H1 (cell line): Measurements from ENCODE around the gene PRR23E. TPM values are rescaled to one million over a fixed set of nuclear protein-coding genes. Genes with fewer than 3 reads are reported as not detected.

Experiments
- CTCF ChIA-PET: fragments of 300-600 bp; sonication (Branson Sonifier 250); formaldehyde crosslinking; loops from one replicate; lab custom pipeline; 2021; ENCODE audit not compliant: partially characterized antibody; lab: Charles Lee
- POLR2A ChIA-PET: fragments of 300-600 bp; sonication (Branson Sonifier 250); formaldehyde crosslinking; loops from one replicate; lab custom pipeline; 2021; ENCODE audit warnings: inconsistent platforms; ENCODE audit not compliant: partially characterized antibody; lab: Charles Lee
- DNase-seq, 2 experiments: peaks; one replicate each; pipeline versions ENCODE4 v3.0.0 to v3.0.0-alpha.2; 2010 to 2022; ENCODE audit warnings: low spot score in 2 of 2, low read depth in 1 of 2, mixed read lengths in 1 of 2
- FAIRE-seq: peaks from 2 replicates; lab custom pipeline; 2011; peaks lifted over from hg19 to GRCh38; lab: Jason Lieb, UNC
- H2AFZ ChIP-seq: 2 replicates; pipeline ENCODE4 v1.8.1; 2012; ENCODE audit warnings: low read length, inconsistent platforms
- H2AK5ac ChIP-seq: 2 replicates; pipeline ENCODE4 v1.6.1; 2013; ENCODE audit warnings: low read depth, low read length
- H2BK120ac ChIP-seq: replicated peaks from 2 replicates; pipeline ENCODE3; 2013; ENCODE audit warnings: low read depth, low read length, inconsistent platforms
- H2BK12ac ChIP-seq: 2 replicates; pipeline ENCODE4 v1.6.1; 2013; ENCODE audit warnings: low read depth, low read length
- H2BK15ac ChIP-seq: 2 replicates; pipeline ENCODE4 v1.6.1; 2013; ENCODE audit warnings: low read length
- H2BK20ac ChIP-seq: 2 replicates; pipeline ENCODE4 v1.6.1; 2013; ENCODE audit warnings: low read length
- H2BK5ac ChIP-seq: 2 replicates; pipeline ENCODE4 v1.6.1; 2013; ENCODE audit warnings: low read depth, low read length
- H3K14ac ChIP-seq: 2 replicates; pipeline ENCODE4 v1.6.1; 2013; ENCODE audit warnings: inconsistent platforms; ENCODE audit not compliant: insufficient read length
- H3K18ac ChIP-seq: 2 replicates; pipeline ENCODE4 v1.6.1; 2013; ENCODE audit warnings: low read length; ENCODE audit errors: extremely low read depth
- H3K23ac ChIP-seq: 2 replicates; pipeline ENCODE4 v1.6.1; 2013; ENCODE audit warnings: inconsistent platforms; ENCODE audit not compliant: insufficient read length
- H3K23me2 ChIP-seq: 2 replicates; pipeline ENCODE4 v1.6.1; 2013; ENCODE audit warnings: low read depth, low read length
- H3K27ac ChIP-seq: 2 replicates; pipeline ENCODE4 v1.6.1; 2011; ENCODE audit warnings: low read depth, low read length, inconsistent platforms
- H3K27me3 ChIP-seq, 4 experiments: replicated peaks in 1 of 4; 1 replicate in 1 of 4; 2 replicates in 3 of 4; pipeline versions ENCODE4 v1.6.1 to v1.8.1; 2011 to 2013; ENCODE audit warnings: low read length in 3 of 4, mild to moderate bottlenecking in 3 of 4, inconsistent platforms in 2 of 4, mixed read lengths in 2 of 4, moderate library complexity in 1 of 4; ENCODE audit not compliant: control insufficient read depth in 3 of 4, insufficient read depth in 3 of 4; ENCODE audit errors: extremely low read depth in 1 of 4
- H3K36me3 ChIP-seq, 4 experiments: 2 replicates each; pipeline versions ENCODE4 v1.6.1 to v1.8.1; 2011 to 2013; ENCODE audit warnings: mild to moderate bottlenecking in 4 of 4, low read length in 3 of 4, moderate library complexity in 2 of 4, control low read depth in 1 of 4, inconsistent platforms in 1 of 4; ENCODE audit not compliant: insufficient read depth in 4 of 4, control insufficient read depth in 2 of 4
- H3K4ac ChIP-seq: replicated peaks from 2 replicates; pipeline ENCODE3; 2013; ENCODE audit warnings: low read length, low read depth, mixed read lengths, inconsistent platforms; ENCODE audit not compliant: insufficient read length
- H3K4me1 ChIP-seq, 4 experiments: replicated peaks in 1 of 4; 1 replicate in 1 of 4; 2 replicates in 3 of 4; pipeline versions ENCODE4 v1.6.1 to v1.8.1; 2011 to 2013; ENCODE audit warnings: low read length in 3 of 4, inconsistent platforms in 2 of 4, mixed read lengths in 1 of 4; ENCODE audit not compliant: insufficient read depth in 4 of 4, control insufficient read depth in 3 of 4
- H3K4me2 ChIP-seq, 2 experiments: 2 replicates each; pipeline versions ENCODE4 v1.6.1 to v1.8.1; 2011 to 2013; ENCODE audit warnings: low read depth in 2 of 2, low read length in 2 of 2, control low read depth in 1 of 2, inconsistent platforms in 1 of 2, mild to moderate bottlenecking in 1 of 2; ENCODE audit not compliant: insufficient read depth in 1 of 2
- H3K4me3 ChIP-seq, 4 experiments: fragments of 200-600, 300-600 bp in 1 of 4; sonication (generic), shearing (Covaris generic), sonication (Bioruptor Twin) in 1 of 4; 2 replicates each; pipeline versions ENCODE4 v1.5.1 to v1.8.1; 2011 to 2016; ENCODE audit warnings: low read length in 4 of 4, low read depth in 3 of 4, control low read depth in 2 of 4, inconsistent platforms in 2 of 4, mild to moderate bottlenecking in 2 of 4, mixed read lengths in 1 of 4, moderate library complexity in 1 of 4; ENCODE audit not compliant: insufficient read depth in 2 of 4; ENCODE audit errors: extremely low read depth in 1 of 4
- H3K56ac ChIP-seq: replicated peaks from 2 replicates; pipeline ENCODE3; 2013; ENCODE audit warnings: low read depth, mild to moderate bottlenecking, mixed read lengths, low read length, inconsistent platforms; ENCODE audit not compliant: insufficient read length
- H3K79me1 ChIP-seq: 2 replicates; pipeline ENCODE4 v1.6.1; 2013; ENCODE audit warnings: low read depth, low read length, control low read depth
- H3K79me2 ChIP-seq, 2 experiments: 2 replicates each; pipeline versions ENCODE4 v1.6.1 to v1.8.1; 2012 to 2013; ENCODE audit warnings: low read length in 2 of 2, mild to moderate bottlenecking in 2 of 2, inconsistent platforms in 1 of 2; ENCODE audit not compliant: insufficient read depth in 2 of 2, control insufficient read depth in 1 of 2
- H3K9ac ChIP-seq, 4 experiments: replicated peaks in 1 of 4; 1 replicate in 1 of 4; 2 replicates in 3 of 4; pipeline versions ENCODE4 v1.6.1 to v1.8.1; 2011 to 2013; ENCODE audit warnings: low read depth in 3 of 4, low read length in 3 of 4, control low read depth in 2 of 4, mild to moderate bottlenecking in 2 of 4, moderate library complexity in 2 of 4, inconsistent platforms in 1 of 4; ENCODE audit errors: extremely low read depth in 1 of 4
- H3K9me3 ChIP-seq, 2 experiments: 2 replicates each; pipeline versions ENCODE4 v1.6.1 to v1.8.1; 2012 to 2013; ENCODE audit warnings: mild to moderate bottlenecking in 2 of 2, moderate library complexity in 2 of 2, control low read depth in 1 of 2, inconsistent platforms in 1 of 2, low read depth in 1 of 2, low read length in 1 of 2, mixed read lengths in 1 of 2; ENCODE audit not compliant: insufficient read depth in 2 of 2
- H4K20me1 ChIP-seq, 2 experiments: replicated peaks in 1 of 2; 2 replicates each; pipeline versions ENCODE3 to v1.8.1; 2011 to 2013; ENCODE audit warnings: inconsistent platforms in 2 of 2, low read length in 2 of 2, mild to moderate bottlenecking in 1 of 2; ENCODE audit not compliant: insufficient read depth in 2 of 2, control insufficient read depth in 1 of 2
- H4K5ac ChIP-seq: 2 replicates; pipeline ENCODE4 v1.6.1; 2013; ENCODE audit warnings: low read length, low read depth, mixed read lengths, inconsistent platforms; ENCODE audit not compliant: insufficient read length
- H4K8ac ChIP-seq: 2 replicates; pipeline ENCODE4 v1.8.0; 2013; ENCODE audit warnings: mild to moderate bottlenecking, moderate library complexity, low read length, inconsistent platforms; ENCODE audit not compliant: insufficient read depth; ENCODE audit errors: extremely low read depth
- H4K91ac ChIP-seq: replicated peaks from 2 replicates; pipeline ENCODE3; 2013; ENCODE audit warnings: low read length, mixed read lengths, inconsistent platforms; ENCODE audit not compliant: insufficient read length
- BCL11A ChIP-seq, 2 experiments: IDR thresholded peaks; one replicate each; pipeline ENCODE4 v1.6.1; 2011; ENCODE audit warnings: low read depth in 2 of 2, low read length in 2 of 2, mild to moderate bottlenecking in 2 of 2
- CBX5 ChIP-seq: fragments of 300-800, 300-1000 bp; sonication (generic); IDR thresholded peaks from 2 replicates; pipeline ENCODE4 v1.7.1; 2016; ENCODE audit warnings: antibody characterized with exemption, low read length, low read depth
- CREB1 ChIP-seq: IDR thresholded peaks from 2 replicates; pipeline ENCODE4 v1.6.1; 2012; ENCODE audit warnings: inconsistent platforms
- GABPA ChIP-seq: IDR thresholded peaks from 2 replicates; pipeline ENCODE4 v1.6.1; 2011; ENCODE audit warnings: mild to moderate bottlenecking, low read length, moderate library complexity, borderline replicate concordance; ENCODE audit not compliant: insufficient read depth
- GTF2F1 ChIP-seq: IDR thresholded peaks from 2 replicates; pipeline ENCODE4 v1.6.1; 2012; ENCODE audit warnings: low read depth, low read length, improper control_type of control experiment, borderline replicate concordance
- JUN ChIP-seq: IDR thresholded peaks from 2 replicates; pipeline ENCODE4 v1.6.1; 2011; ENCODE audit warnings: low read depth, mild to moderate bottlenecking, improper control_type of control experiment, low read length
- RBBP5 ChIP-seq: IDR thresholded peaks from 2 replicates; pipeline ENCODE4 v1.7.1; 2012; ENCODE audit warnings: low read depth, mild to moderate bottlenecking, inconsistent platforms, low read length, moderate library complexity, borderline replicate concordance
- RNF2 ChIP-seq: fragments of 200-900, 300-1000 bp; sonication (generic); IDR thresholded peaks from 2 replicates; pipeline ENCODE4 v1.7.1; 2016; ENCODE audit warnings: borderline replicate concordance, low read depth, mild to moderate bottlenecking, antibody characterized with exemption, low read length; ENCODE audit not compliant: poor library complexity, severe bottlenecking; ENCODE audit errors: missing control alignments
- SP2 ChIP-seq: IDR thresholded peaks from 2 replicates; pipeline ENCODE4 v1.6.1; 2012; ENCODE audit warnings: mild to moderate bottlenecking, low read length, inconsistent platforms
- TCF12 ChIP-seq: IDR thresholded peaks from 2 replicates; pipeline ENCODE4 v1.6.1; 2011; ENCODE audit warnings: low read depth, mild to moderate bottlenecking, low read length
- ZNF274 ChIP-seq: IDR thresholded peaks from 2 replicates; pipeline ENCODE4 v1.7.0; 2012; ENCODE audit warnings: low read length, borderline replicate concordance; ENCODE audit errors: extremely low read depth
- WGBS, 2 experiments: shearing (Covaris generic) in 1 of 2; methylation state at CpG; one replicate each; pipeline versions ENCODE4 v1.1.6 to v1.1.7; 2013 to 2015; ENCODE audit warnings: low lambda C conversion rate in 2 of 2, mixed read lengths in 2 of 2, inconsistent platforms in 1 of 2, low coverage in 1 of 2, missing lambda C conversion rate in 1 of 2; ENCODE audit not compliant: insufficient replicate concordance in 2 of 2, insufficient coverage in 1 of 2, insufficient read length in 1 of 2; ENCODE audit errors: extremely low coverage in 1 of 2, missing lambda C conversion rate in 1 of 2; 5-methylcytosine and 5-hydroxymethylcytosine counted together
- polyA plus RNA-seq, 7 experiments: library from polyadenylated mRNA; depleted of rRNA in 3 of 7; stranded (reverse) in 5 of 7; unstranded in 2 of 7; fragments of >200 nt in 5 of 7; fragments of 200-250 nt in 2 of 7; gene quantifications; 1 replicate in 5 of 7; 2 replicates in 1 of 7; 4 replicates in 1 of 7; pipeline versions ENCODE4 v1.2.1 to v1.2.3, GENCODE V29; 2011 to 2013; ENCODE audit warnings: missing spikeins in 2 of 7, mixed read lengths in 2 of 7
- total RNA-seq: library from RNA; stranded (reverse); fragmentation: NEBNext Ultra II Directional; extraction: Animal tissue kit (Norgen Biotek cat#: 25700); gene quantifications from 2 replicates; pipeline ENCODE4 v1.2.1, GENCODE V29; 2021

The PRR23E gene
- total and polyA plus RNA-seq, 2 of the 8 experiments (the other 6 are each of a cell fraction or from before 2014, with no cell fraction given), result not detected

DNA sequence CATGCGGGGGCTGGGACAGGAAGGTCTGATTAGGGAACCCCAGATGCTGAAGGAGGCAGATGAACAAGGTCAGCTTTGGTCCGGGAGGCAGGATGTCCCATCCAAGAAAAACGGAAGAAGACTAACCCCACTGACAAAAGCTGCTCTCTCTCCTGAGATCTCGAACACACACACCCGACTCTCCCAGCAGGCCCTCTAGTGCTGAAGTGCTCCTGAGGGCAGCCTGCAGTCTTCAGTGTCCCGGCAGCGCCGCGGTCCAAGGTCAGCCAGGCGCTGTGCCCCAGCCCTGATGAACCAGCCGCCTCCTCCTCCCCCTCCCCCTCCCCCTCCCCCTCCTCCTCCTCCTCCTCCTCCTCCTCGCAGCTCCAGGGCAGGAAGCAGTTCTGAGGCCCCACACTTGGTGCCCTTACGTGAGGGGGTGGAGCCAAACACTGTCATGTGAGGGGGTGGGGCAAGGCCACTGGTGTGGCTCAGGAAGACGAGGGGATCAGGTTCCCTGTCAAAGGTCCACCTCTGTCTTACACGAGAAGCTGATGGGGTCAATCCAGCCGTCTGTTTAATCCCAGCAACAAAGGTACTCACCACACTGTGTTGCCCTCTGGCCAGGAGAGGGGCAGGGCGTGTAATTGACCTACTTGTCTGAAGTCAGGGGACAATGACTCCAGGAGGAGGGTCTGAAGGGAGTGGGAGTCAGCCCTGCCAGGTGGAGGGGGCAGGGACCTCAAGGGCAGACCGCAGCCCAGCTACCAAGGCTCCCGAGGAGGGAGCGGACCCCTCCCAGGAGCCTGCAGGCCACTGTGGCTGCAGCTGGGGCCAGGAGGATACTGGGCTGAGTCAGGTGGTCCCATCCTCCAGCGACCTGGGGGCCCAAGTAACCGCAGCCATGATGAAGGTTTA, 34.3 kb downstream of the PRR23E start:
- Histone ChIP-seq H4K5ac (no peak overlapping the region), H3K4me1 (peaks cover 0 to 4% (median 0%) of the 10 kb centered on the region in 4 experiments; a peak in 1 of 7 replicates), H2BK12ac (peak overlapping the region; percentile 75; the same call in 1 of the 2 replicates), H2AFZ (no peak overlapping the region), H3K36me3 (no peaks in the 10 kb centered on the region), H3K79me2 (no peaks in the 10 kb centered on the region)
- FAIRE-seq, result no peak
- POLR2A ChIA-PET, result no interaction called here
- TF ChIP-seq GTF2F1, result no peak
- TF ChIP-seq ZNF274, result no peak
- TF ChIP-seq TCF12, result no peak
- no peak for TF ChIP-seq CREB1
- no peak for TF ChIP-seq RNF2
- no peak for TF ChIP-seq RBBP5
- TF ChIP-seq BCL11A (IDR thresholded peaks at IDR 0.05; ENCODE audit: low read depth in 2 of 2, low read length in 2 of 2), result no peak
- TF ChIP-seq JUN, result no peak
- no peak for TF ChIP-seq GABPA
- TF ChIP-seq CBX5, result no peak
- TF ChIP-seq SP2, result no peak
- TF ChIP-seq, all 59 proteins: peak for 0
- no peak overlapping the region for H3K23ac ChIP-seq
- H3K4ac ChIP-seq, result no peak overlapping the region
- H3K4me3 ChIP-seq, result peak overlapping the region in 1 of 4 experiments; percentile 10; a peak in 2 of 8 replicates
- H2BK20ac ChIP-seq, result no peak overlapping the region
- H2BK120ac ChIP-seq, result no peak overlapping the region
- H4K8ac ChIP-seq, result no peak overlapping the region; the same call in 1 of the 2 replicates
- H4K91ac ChIP-seq, result no peak overlapping the region
- H3K4me2 ChIP-seq, result peak overlapping the region; percentile 1 to 34; a peak in 2 of 4 replicates
- no peak overlapping the region for H3K27ac ChIP-seq
- no peak overlapping the region for H3K14ac ChIP-seq
- no peak overlapping the region for H3K9ac ChIP-seq
- peak in 1 of 2 experiments; percentile 17 for DNase-seq
- no peak overlapping the region for H3K56ac ChIP-seq
- H3K27me3 ChIP-seq, result no peaks in the 10 kb centered on the region
- no peaks in the 10 kb centered on the region for H3K23me2 ChIP-seq
- H4K20me1 ChIP-seq, result no peaks in the 10 kb centered on the region
- H3K79me1 ChIP-seq, result no peaks in the 10 kb centered on the region
- H2BK5ac ChIP-seq, result 0 out of 2 replicates have a peak overlapping the region, but pooled peaks have one; percentile 60
- H2BK15ac ChIP-seq, result no peak overlapping the region
- H3K9me3 ChIP-seq, result peaks cover 4 to 18% of the 10 kb centered on the region in 2 experiments; a peak in 2 of 4 replicates
- H3K18ac ChIP-seq, result no peak overlapping the region; the same call in 1 of the 2 replicates
- 72% methylated on average over 10 of the region's 22 CpGs; no CpG with 5 or more reads in 1 of the 2 experiments for WGBS, 2 experiments
- CTCF ChIA-PET, result interaction anchor here (0.9 to 1.8 kb wide), 6 partner anchors 11 to 246 kb away, joined by 3 to 6 read pairs (median 3); no protein-coding TSS in a partner anchor
- no peak overlapping the region for H2AK5ac ChIP-seq
